HepG2 (cell line): ENCODE data around the gene NARS2. TPM values are rescaled to one million over a fixed set of nuclear protein-coding genes. Genes with fewer than 3 reads are reported as not detected.
A peak's percentile ranks its signal among the peaks of the same experiment; 100 is the strongest.

Experiments used
- ARNT ChIP-seq: fragments of 450-650 bp; IDR thresholded peaks from 2 replicates; pipeline ENCODE4 v1.6.1; 2017
- FOSL2 ChIP-seq: sonication (generic); formaldehyde crosslinking; IDR thresholded peaks from 2 replicates; pipeline ENCODE4 v1.4.0; 2020; ENCODE audit warnings: missing genetic modification reagents
- HOXA9 ChIP-seq: sonication (generic); formaldehyde crosslinking; IDR thresholded peaks from 2 replicates; pipeline ENCODE4 v1.8.1; 2022; ENCODE audit warnings: missing genetic modification reagents, mild to moderate bottlenecking, moderate library complexity, borderline replicate concordance
- MBD4 ChIP-seq: IDR thresholded peaks from 2 replicates; pipeline ENCODE4 v1.6.1; 2012; ENCODE audit warnings: low read length, inconsistent platforms, borderline replicate concordance
- MBNL3 ChIP-seq: fragments of 250-450 bp; sonication (Bioruptor Pico); conservative IDR thresholded peaks from 2 replicates; pipeline ENCODE4 v1.8.0; 2022; ENCODE audit warnings: mild to moderate bottlenecking, inconsistent platforms
- MYC ChIP-seq: sonication (generic); formaldehyde crosslinking; IDR thresholded peaks from 2 replicates; pipeline ENCODE4 v1.9.0; 2021; ENCODE audit warnings: missing genetic modification reagents, borderline replicate concordance
- NBN ChIP-seq: fragments of 450-650 bp; conservative IDR thresholded peaks from 2 replicates; pipeline ENCODE4 v1.6.1; 2017
- NFKB2 ChIP-seq: sonication (generic); formaldehyde crosslinking; IDR thresholded peaks from 2 replicates; pipeline ENCODE4 v1.4.0; 2020; ENCODE audit warnings: missing genetic modification reagents, borderline replicate concordance
- SAP130 ChIP-seq: IDR thresholded peaks from 2 replicates; pipeline ENCODE4 v1.6.1; 2016; ENCODE audit warnings: low read depth
- SMAD9 ChIP-seq: sonication (generic); formaldehyde crosslinking; IDR thresholded peaks from 2 replicates; pipeline ENCODE4 v1.5.1; 2020; ENCODE audit warnings: mild to moderate bottlenecking, missing genetic modification reagents
- ZFX ChIP-seq: sonication (generic); formaldehyde crosslinking; IDR thresholded peaks from 2 replicates; pipeline ENCODE4 v1.4.0; 2020; ENCODE audit warnings: mild to moderate bottlenecking, low read depth, missing genetic modification reagents, moderate library complexity
- ZNF180 ChIP-seq: sonication (generic); formaldehyde crosslinking; IDR thresholded peaks from 2 replicates; pipeline ENCODE4 v1.4.0; 2020; ENCODE audit warnings: low read depth, missing genetic modification reagents, borderline replicate concordance
- ZNF337 ChIP-seq: sonication (generic); formaldehyde crosslinking; IDR thresholded peaks from 2 replicates; pipeline ENCODE4 v1.5.1; 2020; ENCODE audit warnings: missing genetic modification reagents, low read depth, mild to moderate bottlenecking, borderline replicate concordance
- ZNF432 ChIP-seq: sonication (generic); formaldehyde crosslinking; IDR thresholded peaks from 2 replicates; pipeline ENCODE4 v1.5.0; 2020; ENCODE audit warnings: missing genetic modification reagents, mild to moderate bottlenecking, borderline replicate concordance
- ZNF550 ChIP-seq: sonication (generic); formaldehyde crosslinking; IDR thresholded peaks from 2 replicates; pipeline ENCODE4 v1.4.0; 2020; ENCODE audit warnings: mild to moderate bottlenecking, missing genetic modification reagents, borderline replicate concordance
- ZNF660 ChIP-seq: sonication (generic); formaldehyde crosslinking; IDR thresholded peaks from 2 replicates; pipeline ENCODE4 v1.5.1; 2020; ENCODE audit warnings: mild to moderate bottlenecking, low read depth, missing genetic modification reagents, borderline replicate concordance
- ZNF841 ChIP-seq: sonication (generic); formaldehyde crosslinking; IDR thresholded peaks from 2 replicates; pipeline ENCODE4 v1.8.1; 2023; ENCODE audit warnings: missing genetic modification reagents, borderline replicate concordance
- polyA plus RNA-seq, 8 experiments: library from polyadenylated mRNA; depleted of rRNA in 3 of 8; stranded (reverse) in 7 of 8; unstranded in 1 of 8; fragments of >200 nt; fragmentation: Illumina TruSeq in 4 of 8; extraction: Trizol in 4 of 8; gene quantifications; 2 replicates each; pipeline versions ENCODE4 v1.2.1 to v1.2.3, GENCODE V29; 2011 to 2016; ENCODE audit warnings: low read depth in 4 of 8, missing spikeins in 1 of 8, mixed read lengths in 1 of 8; ENCODE audit not compliant: insufficient read depth in 1 of 8
- total RNA-seq, 5 experiments: library from RNA; depleted of rRNA; stranded (reverse); fragments of >200 nt; fragmentation: Illumina TruSeq; extraction: Trizol; gene quantifications; 2 replicates each; pipeline ENCODE4 v1.2.3, GENCODE V29; 2016; ENCODE audit warnings: low read depth in 1 of 5
- TF ChIP-seq, protein P1 (sequence below): sonication (generic); formaldehyde crosslinking; IDR thresholded peaks from 2 replicates; pipeline ENCODE4 v1.4.0; 2020; ENCODE audit warnings: missing genetic modification reagents
- TF ChIP-seq, protein P2 (sequence below): sonication (generic); formaldehyde crosslinking; IDR thresholded peaks from 2 replicates; pipeline ENCODE4 v1.8.0; 2022; ENCODE audit warnings: missing genetic modification reagents, mild to moderate bottlenecking, borderline replicate concordance
- TF ChIP-seq, protein P3 (sequence below): sonication (generic); formaldehyde crosslinking; conservative IDR thresholded peaks from 2 replicates; pipeline ENCODE4 v1.8.0; 2022; ENCODE audit warnings: missing genetic modification reagents
- TF ChIP-seq, protein P4 (sequence below): IDR thresholded peaks from 2 replicates; pipeline ENCODE4 v1.6.1; 2018; ENCODE audit warnings: missing genetic modification reagents, mild to moderate bottlenecking, missing compliant biosample characterization
- TF ChIP-seq, protein P5 (sequence below): sonication (generic); formaldehyde crosslinking; IDR thresholded peaks from 2 replicates; pipeline ENCODE4 v1.5.1; 2020; ENCODE audit warnings: missing genetic modification reagents, mild to moderate bottlenecking, borderline replicate concordance

The NARS2 gene
- total and polyA plus RNA-seq, 2 of the 13 experiments (the other 11 are each of a cell fraction or from before 2014, with no cell fraction given) = 45.9 to 65.0 TPM

GRCh38 chr11:78576549-78577097 lies 2.0 kb upstream of the NARS2 start (continued):
- TF ChIP-seq, protein P1, sequence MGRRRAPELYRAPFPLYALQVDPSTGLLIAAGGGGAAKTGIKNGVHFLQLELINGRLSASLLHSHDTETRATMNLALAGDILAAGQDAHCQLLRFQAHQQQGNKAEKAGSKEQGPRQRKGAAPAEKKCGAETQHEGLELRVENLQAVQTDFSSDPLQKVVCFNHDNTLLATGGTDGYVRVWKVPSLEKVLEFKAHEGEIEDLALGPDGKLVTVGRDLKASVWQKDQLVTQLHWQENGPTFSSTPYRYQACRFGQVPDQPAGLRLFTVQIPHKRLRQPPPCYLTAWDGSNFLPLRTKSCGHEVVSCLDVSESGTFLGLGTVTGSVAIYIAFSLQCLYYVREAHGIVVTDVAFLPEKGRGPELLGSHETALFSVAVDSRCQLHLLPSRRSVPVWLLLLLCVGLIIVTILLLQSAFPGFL (CRISPR knock-in tag) = no peak
- TF ChIP-seq ZFX (peak; percentile 58; the same call in 1 of the 2 replicates), NBN (no peak), ZNF550 (no peak), ZNF180 (no peak), ZNF337 (CRISPR knock-in tag) (no peak), ARNT (no peak), ZNF432 (CRISPR knock-in tag) (no peak), SMAD9 (CRISPR knock-in tag) (no peak), MYC (CRISPR knock-in tag) (no peak), NFKB2 (CRISPR knock-in tag) (no peak), MBNL3 (CRISPR knock-in tag) (no peak), SAP130 (CRISPR knock-in tag) (peak; percentile 94), FOSL2 (CRISPR knock-in tag) (peak; percentile 61), HOXA9 (CRISPR knock-in tag) (no peak), ZNF841 (no peak), ZNF660 (CRISPR knock-in tag) (no peak), MBD4 (peak; percentile 77; the same call in 1 of the 2 replicates)
- TF ChIP-seq, protein P2, sequence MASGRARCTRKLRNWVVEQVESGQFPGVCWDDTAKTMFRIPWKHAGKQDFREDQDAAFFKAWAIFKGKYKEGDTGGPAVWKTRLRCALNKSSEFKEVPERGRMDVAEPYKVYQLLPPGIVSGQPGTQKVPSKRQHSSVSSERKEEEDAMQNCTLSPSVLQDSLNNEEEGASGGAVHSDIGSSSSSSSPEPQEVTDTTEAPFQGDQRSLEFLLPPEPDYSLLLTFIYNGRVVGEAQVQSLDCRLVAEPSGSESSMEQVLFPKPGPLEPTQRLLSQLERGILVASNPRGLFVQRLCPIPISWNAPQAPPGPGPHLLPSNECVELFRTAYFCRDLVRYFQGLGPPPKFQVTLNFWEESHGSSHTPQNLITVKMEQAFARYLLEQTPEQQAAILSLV = no peak
- TF ChIP-seq, protein P3, sequence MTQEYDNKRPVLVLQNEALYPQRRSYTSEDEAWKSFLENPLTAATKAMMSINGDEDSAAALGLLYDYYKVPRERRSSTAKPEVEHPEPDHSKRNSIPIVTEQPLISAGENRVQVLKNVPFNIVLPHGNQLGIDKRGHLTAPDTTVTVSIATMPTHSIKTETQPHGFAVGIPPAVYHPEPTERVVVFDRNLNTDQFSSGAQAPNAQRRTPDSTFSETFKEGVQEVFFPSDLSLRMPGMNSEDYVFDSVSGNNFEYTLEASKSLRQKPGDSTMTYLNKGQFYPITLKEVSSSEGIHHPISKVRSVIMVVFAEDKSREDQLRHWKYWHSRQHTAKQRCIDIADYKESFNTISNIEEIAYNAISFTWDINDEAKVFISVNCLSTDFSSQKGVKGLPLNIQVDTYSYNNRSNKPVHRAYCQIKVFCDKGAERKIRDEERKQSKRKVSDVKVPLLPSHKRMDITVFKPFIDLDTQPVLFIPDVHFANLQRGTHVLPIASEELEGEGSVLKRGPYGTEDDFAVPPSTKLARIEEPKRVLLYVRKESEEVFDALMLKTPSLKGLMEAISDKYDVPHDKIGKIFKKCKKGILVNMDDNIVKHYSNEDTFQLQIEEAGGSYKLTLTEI (CRISPR knock-in tag) = no peak
- TF ChIP-seq, protein P4, sequence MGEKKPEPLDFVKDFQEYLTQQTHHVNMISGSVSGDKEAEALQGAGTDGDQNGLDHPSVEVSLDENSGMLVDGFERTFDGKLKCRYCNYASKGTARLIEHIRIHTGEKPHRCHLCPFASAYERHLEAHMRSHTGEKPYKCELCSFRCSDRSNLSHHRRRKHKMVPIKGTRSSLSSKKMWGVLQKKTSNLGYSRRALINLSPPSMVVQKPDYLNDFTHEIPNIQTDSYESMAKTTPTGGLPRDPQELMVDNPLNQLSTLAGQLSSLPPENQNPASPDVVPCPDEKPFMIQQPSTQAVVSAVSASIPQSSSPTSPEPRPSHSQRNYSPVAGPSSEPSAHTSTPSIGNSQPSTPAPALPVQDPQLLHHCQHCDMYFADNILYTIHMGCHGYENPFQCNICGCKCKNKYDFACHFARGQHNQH (CRISPR knock-in tag) = peak; percentile 79
- TF ChIP-seq, protein P5, sequence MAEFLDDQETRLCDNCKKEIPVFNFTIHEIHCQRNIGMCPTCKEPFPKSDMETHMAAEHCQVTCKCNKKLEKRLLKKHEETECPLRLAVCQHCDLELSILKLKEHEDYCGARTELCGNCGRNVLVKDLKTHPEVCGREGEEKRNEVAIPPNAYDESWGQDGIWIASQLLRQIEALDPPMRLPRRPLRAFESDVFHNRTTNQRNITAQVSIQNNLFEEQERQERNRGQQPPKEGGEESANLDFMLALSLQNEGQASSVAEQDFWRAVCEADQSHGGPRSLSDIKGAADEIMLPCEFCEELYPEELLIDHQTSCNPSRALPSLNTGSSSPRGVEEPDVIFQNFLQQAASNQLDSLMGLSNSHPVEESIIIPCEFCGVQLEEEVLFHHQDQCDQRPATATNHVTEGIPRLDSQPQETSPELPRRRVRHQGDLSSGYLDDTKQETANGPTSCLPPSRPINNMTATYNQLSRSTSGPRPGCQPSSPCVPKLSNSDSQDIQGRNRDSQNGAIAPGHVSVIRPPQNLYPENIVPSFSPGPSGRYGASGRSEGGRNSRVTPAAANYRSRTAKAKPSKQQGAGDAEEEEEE (CRISPR knock-in tag) = no peak
